ENCODE results near the gene NCS1. TPM values are rescaled to one million over a fixed set of nuclear protein-coding genes. Genes with fewer than 3 reads are reported as not detected.
"Not testable (repeated sequence)": the region's sequence is repeated elsewhere in the genome, so short reads cannot be mapped to it uniquely, and the experiment has no call there.

Gene NCS1
- total and polyA plus RNA-seq, 5 experiments from 2014 or later: 0.30 TPM; not detected in 4

GRCh38 chr9:130271473-130271872 lies 99.3 kb downstream of the NCS1 start:
- peaks cover 0 to 5% (median 2%) of the 10 kb centered on the region in 4 donors for H3K4me1 Mint-ChIP-seq
- H3K36me3 Mint-ChIP-seq: peaks cover 0 to 2% (median 0%) of the 10 kb centered on the region in 3 donors
- no peak overlapping the region for H3K4me3 Mint-ChIP-seq
- H3K27ac Mint-ChIP-seq: no peak overlapping the region
- POLR2A ChIA-PET: interaction anchor here (0.5 kb wide), 1 partner anchor 21 kb away, joined by 4 read pairs; no protein-coding TSS in a partner anchor
- H3K9me3 Mint-ChIP-seq: no peaks in the 10 kb centered on the region
- ATAC-seq (no peak), DNase-seq (no peak)
- peaks cover 17 to 56% (median 42%) of the 10 kb centered on the region in 5 donors for H3K27me3 Mint-ChIP-seq

- no peak for ATAC-seq
- H3K27me3 Mint-ChIP-seq: peaks cover 2 to 35% (median 23%) of the 10 kb centered on the region in 5 donors
- no peak for DNase-seq
- no peak overlapping the region for H3K4me3 Mint-ChIP-seq
- no peak overlapping the region for H3K27ac Mint-ChIP-seq
- H3K9me3 Mint-ChIP-seq: no peaks in the 10 kb centered on the region
- no peaks in the 10 kb centered on the region for H3K4me1 Mint-ChIP-seq
- POLR2A ChIA-PET: no interaction called here
- no peaks in the 10 kb centered on the region for H3K36me3 Mint-ChIP-seq
Measured at GRCh38 chr9:130275156-130275555, 103.0 kb downstream of the NCS1 start.

GRCh38 chr9:130276121-130276520 lies 103.9 kb downstream of the NCS1 start:
- POLR2A ChIA-PET: no interaction called here

DNA sequence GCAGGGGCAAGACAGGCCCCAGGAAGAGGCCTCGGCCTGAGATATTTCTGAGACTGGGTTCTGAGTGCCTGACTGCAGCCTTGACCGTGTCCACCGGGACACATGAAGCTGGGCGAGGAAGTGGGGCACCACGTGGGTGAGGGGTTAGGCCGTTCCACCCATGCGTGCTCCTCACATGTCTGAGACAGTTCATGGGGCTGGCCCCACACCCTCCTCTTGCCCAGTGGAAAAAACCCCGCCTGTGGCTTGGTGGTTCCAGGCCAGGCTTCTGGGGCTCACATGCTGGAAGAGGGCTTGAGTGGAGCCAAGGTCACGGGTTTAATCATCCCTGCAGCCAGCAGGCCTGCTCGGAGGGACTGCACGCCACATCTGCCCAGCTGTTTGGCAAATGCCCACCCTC lies 104.8 kb downstream of the NCS1 start:
- no peaks in the 10 kb centered on the region for H3K9me3 Mint-ChIP-seq
- peak in 1 of 10 donors; percentile 45 for DNase-seq
- H3K27ac Mint-ChIP-seq: no peak overlapping the region
- POLR2A ChIA-PET: no interaction called here
- no peaks in the 10 kb centered on the region for H3K36me3 Mint-ChIP-seq
- H3K4me3 Mint-ChIP-seq: no peak overlapping the region
- no peaks in the 10 kb centered on the region for H3K4me1 Mint-ChIP-seq
- peaks cover 4 to 30% (median 17%) of the 10 kb centered on the region in 5 donors for H3K27me3 Mint-ChIP-seq
- ATAC-seq: no peak

More at GRCh38 chr9:130276121-130276520, 103.9 kb downstream of the NCS1 start:
- no peak for DNase-seq
- Mint-ChIP-seq H3K4me1 (no peaks in the 10 kb centered on the region), H3K4me3 (no peak overlapping the region), H3K27me3 (peaks cover 2 to 32% (median 19%) of the 10 kb centered on the region in 5 donors), H3K9me3 (no peaks in the 10 kb centered on the region), H3K27ac (no peak overlapping the region), H3K36me3 (no peaks in the 10 kb centered on the region)
- no peak for ATAC-seq

GRCh38 chr9:130277525-130277924 lies 105.3 kb downstream of the NCS1 start:
- ATAC-seq, POLR2A ChIA-PET, DNase-seq, H3K9me3 Mint-ChIP-seq, H3K27ac Mint-ChIP-seq, H3K4me1 Mint-ChIP-seq, H3K36me3 Mint-ChIP-seq, H3K4me3 Mint-ChIP-seq: not testable (repeated sequence)
- H3K27me3 Mint-ChIP-seq: peaks cover 4 to 31% (median 20%) of the 10 kb centered on the region in 5 donors

DNA sequence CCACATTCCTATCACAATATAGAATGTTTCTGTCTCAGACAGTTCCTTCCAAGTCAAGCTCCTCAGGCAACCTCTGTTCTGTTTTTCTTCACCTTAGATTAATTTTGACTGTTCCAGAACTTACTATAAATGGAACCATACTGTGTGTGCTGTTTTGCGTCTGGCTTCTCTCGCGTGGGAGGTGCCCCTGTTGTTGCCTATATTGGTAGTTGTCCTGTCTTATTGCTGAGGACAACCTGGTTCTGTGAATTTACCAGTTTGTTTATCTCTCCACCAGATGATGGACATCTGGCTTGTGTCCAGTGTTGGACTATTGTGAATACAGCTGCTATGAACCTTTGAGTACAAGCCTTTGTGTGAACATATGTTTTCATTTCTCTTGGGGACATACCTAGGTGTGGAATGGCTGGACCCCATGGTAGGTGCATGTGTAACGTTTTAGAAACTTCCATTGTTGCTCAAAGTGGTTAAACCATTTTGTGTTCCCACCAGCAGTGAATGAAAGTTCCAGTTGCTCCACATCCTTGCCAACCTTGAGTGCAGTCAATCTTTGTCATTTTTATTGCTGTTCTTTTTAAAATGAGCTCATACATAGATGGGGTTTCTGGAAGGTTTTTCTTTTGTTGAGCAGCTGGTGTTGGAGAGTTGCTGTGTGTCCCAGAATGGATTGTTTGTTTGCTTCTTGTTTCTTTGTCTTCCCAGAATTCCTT lies 111.5 kb downstream of the NCS1 start:
- Mint-ChIP-seq H3K4me3 (no peak overlapping the region), H3K27ac (no peak overlapping the region), H3K4me1 (no peaks in the 10 kb centered on the region), H3K36me3 (no peaks in the 10 kb centered on the region), H3K9me3 (no peaks in the 10 kb centered on the region), H3K27me3 (peaks cover 6 to 65% (median 37%) of the 10 kb centered on the region in 5 donors)
- ATAC-seq (no peak), DNase-seq (no peak)
- POLR2A ChIA-PET: no interaction called here

DNA sequence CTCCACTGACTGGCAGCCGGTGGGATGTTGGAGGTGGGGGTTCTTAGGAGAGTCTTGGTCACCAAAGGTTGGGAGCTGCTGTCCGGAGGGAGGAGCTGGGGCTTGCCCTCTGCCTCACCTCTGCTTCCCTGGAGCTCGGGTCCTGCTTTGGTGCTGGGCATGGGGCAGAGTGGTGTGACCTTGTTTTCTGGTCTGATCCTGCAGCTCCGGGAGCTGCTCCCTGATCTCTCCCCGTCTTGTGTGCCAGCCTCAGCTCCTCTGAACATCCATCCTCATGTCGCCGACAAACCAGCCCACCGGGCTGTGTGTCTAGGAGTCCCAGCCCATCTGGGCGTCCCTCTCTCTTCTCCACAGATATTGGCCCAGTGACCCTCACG lies 112.0 kb downstream of the NCS1 start:
- Mint-ChIP-seq H3K9me3 (no peaks in the 10 kb centered on the region), H3K27ac (no peak overlapping the region), H3K4me1 (no peaks in the 10 kb centered on the region), H3K36me3 (no peaks in the 10 kb centered on the region), H3K4me3 (no peak overlapping the region), H3K27me3 (peaks cover 6 to 68% (median 36%) of the 10 kb centered on the region in 5 donors)
- POLR2A ChIA-PET: no interaction called here
- DNase-seq: peak in 1 of 10 donors; percentile 36
- no peak for ATAC-seq

- H3K4me1 Mint-ChIP-seq: no peaks in the 10 kb centered on the region
- H3K36me3 Mint-ChIP-seq: no peaks in the 10 kb centered on the region
- no peak for ATAC-seq
- no peak overlapping the region for H3K4me3 Mint-ChIP-seq
- POLR2A ChIA-PET: no interaction called here
- DNase-seq: peak in 1 of 10 donors; percentile 24
- H3K9me3 Mint-ChIP-seq: no peaks in the 10 kb centered on the region
- peaks cover 6 to 70% (median 35%) of the 10 kb centered on the region in 5 donors for H3K27me3 Mint-ChIP-seq
- H3K27ac Mint-ChIP-seq: peak overlapping the region in 1 of 10 donors; percentile 79
Measured at GRCh38 chr9:130284690-130285089, 112.5 kb downstream of the NCS1 start.

DNA sequence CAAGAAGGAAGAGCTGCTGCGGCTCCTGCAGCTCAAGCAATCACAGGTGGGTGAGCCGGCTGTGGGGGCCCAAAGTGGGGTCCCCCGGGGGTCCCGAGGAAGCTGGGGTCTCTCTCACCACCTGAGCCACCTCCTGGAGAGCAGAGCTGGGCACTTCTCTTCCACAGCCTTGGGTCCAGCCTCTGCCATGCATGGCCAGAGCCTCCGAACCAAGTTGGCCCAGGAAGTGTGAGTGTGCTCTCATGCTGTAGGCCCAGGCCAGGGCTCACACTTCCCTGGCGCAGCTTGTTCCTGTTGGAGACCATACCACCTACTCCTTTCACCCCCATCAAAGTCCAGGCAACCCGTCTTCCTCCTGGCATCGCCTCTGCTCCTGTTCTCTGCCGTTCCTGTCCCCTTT lies 113.1 kb downstream of the NCS1 start:
- Mint-ChIP-seq H3K4me3 (no peak overlapping the region), H3K27me3 (peaks cover 6 to 76% (median 41%) of the 10 kb centered on the region in 5 donors), H3K4me1 (no peaks in the 10 kb centered on the region), H3K36me3 (no peaks in the 10 kb centered on the region), H3K27ac (no peak overlapping the region), H3K9me3 (no peaks in the 10 kb centered on the region)
- ATAC-seq: no peak
- DNase-seq: peak in 1 of 10 donors; percentile 49
- POLR2A ChIA-PET: no interaction called here

DNA sequence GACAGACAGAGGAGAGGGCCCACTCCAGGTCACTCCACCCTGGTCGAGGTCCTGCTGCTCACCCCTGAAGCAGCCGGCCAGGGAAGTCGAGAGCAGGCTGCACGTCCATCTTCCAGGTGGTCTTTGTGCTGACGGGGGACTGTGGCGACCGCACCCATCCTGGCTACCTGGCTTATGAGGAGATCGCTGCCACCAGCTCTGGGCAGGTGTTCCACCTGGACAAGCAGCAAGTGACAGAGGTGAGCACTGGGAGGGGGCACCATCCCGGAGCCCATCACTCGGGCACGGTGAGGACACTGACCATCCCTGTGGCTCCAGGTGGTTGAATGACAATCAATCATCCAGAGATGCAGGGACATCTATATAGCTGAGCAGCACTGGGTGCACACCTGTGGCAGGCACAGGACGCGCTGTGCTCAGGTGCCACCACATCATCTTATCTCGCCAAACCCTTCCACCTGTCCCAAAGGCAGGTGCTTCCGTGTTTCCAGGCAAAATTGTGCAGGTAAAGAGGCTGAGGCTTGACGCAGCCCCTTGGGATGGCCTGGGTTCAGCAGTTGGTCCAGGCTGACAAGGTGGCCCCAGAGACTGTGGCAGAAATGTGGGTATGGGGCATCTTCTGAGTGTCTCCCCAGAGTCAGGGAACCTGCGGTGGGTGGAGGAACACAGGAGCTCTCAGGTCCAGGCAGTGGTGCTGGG lies 114.0 kb downstream of the NCS1 start:
- Mint-ChIP-seq H3K27ac (no peak overlapping the region), H3K4me1 (no peaks in the 10 kb centered on the region), H3K9me3 (no peaks in the 10 kb centered on the region), H3K27me3 (peaks cover 5 to 76% (median 39%) of the 10 kb centered on the region in 5 donors), H3K4me3 (no peak overlapping the region), H3K36me3 (no peaks in the 10 kb centered on the region)
- DNase-seq: peak in 1 of 10 donors; percentile 53
- POLR2A ChIA-PET: no interaction called here
- no peak for ATAC-seq

Other genes with a start within 250 kb of the NCS1 start
- gene FNBP1, start 129.2 kb upstream of the NCS1 start, total RNA-seq: 100 to 1,000 TPM; 156 to 164 TPM
- gene FNBP1, start 129.2 kb upstream of the NCS1 start, polyA plus RNA-seq: 100 to 1,000 TPM; 130 to 143 (median 136) TPM
- gene GPR107, start 118.5 kb upstream of the NCS1 start, total RNA-seq: 10 to 100 TPM; 21.9 to 25.3 TPM
- 1 to 10 TPM; 1.4 to 3.2 (median 2.2) TPM for gene GPR107, start 118.5 kb upstream of the NCS1 start, polyA plus RNA-seq
- gene HMCN2, start 93.4 kb downstream of the NCS1 start, total RNA-seq: not detected
- not detected for gene HMCN2, start 93.4 kb downstream of the NCS1 start, polyA plus RNA-seq

Measured in naive thymus-derived CD8-positive, alpha-beta T cell (primary cell).